Measurements from ENCODE around the gene TXK. TPM values are rescaled to one million over a fixed set of nuclear protein-coding genes. Genes with fewer than 3 reads are reported as not detected.

Gene TXK
- total RNA-seq, 6 experiments from 2014 or later = 0.62 to 2.5 (median 1.5) TPM

GRCh38 chr4:48127231-48127630 is 6.8 kb downstream of the TXK start:
- no peaks in the 10 kb centered on the region for H3K4me1 ChIP-seq
- H3K27me3 ChIP-seq = no peaks in the 10 kb centered on the region
- DNase-seq = no peak
- no peak overlapping the region for H3K27ac ChIP-seq
- ATAC-seq = no peak
- H3K4me3 ChIP-seq = no peak overlapping the region
- 9% methylated on average over 2 of the region's 3 CpGs for WGBS (ENCODE audit: insufficient coverage, low coverage, low lambda C conversion rate, missing lambda C conversion rate)
- TF ChIP-seq POLR2A (IDR thresholded peaks at IDR 0.05) (no peak), CTCF (IDR thresholded peaks at IDR 0.05) (no peak)
- H3K36me3 ChIP-seq = no peaks in the 10 kb centered on the region
- H3K9me3 ChIP-seq = no peaks in the 10 kb centered on the region
- intact Hi-C loops (cut with DNase I) = loop anchor here in 1 of 2 donors (10.0 kb wide), 1 partner anchor 148 kb away; no protein-coding TSS in a partner anchor

GRCh38 chr4:48126621-48127020 is 7.4 kb downstream of the TXK start:
- Histone ChIP-seq H3K27me3 (no peaks in the 10 kb centered on the region), H3K4me1 (no peaks in the 10 kb centered on the region), H3K27ac (no peak overlapping the region), H3K4me3 (no peak overlapping the region), H3K36me3 (no peaks in the 10 kb centered on the region), H3K9me3 (no peaks in the 10 kb centered on the region)
- intact Hi-C loops (cut with DNase I) = loop anchor here in 1 of 2 donors (10.0 kb wide), 1 partner anchor 148 kb away; no protein-coding TSS in a partner anchor
- WGBS (ENCODE audit: insufficient coverage, low coverage, low lambda C conversion rate, missing lambda C conversion rate) = 50% methylated on average over 1 of the region's 1 CpG
- TF ChIP-seq POLR2A (IDR thresholded peaks at IDR 0.05) (no peak), CTCF (IDR thresholded peaks at IDR 0.05) (no peak)
- ATAC-seq (no peak), DNase-seq (no peak)

- TF ChIP-seq CTCF (IDR thresholded peaks at IDR 0.05) = no peak
- no peak for TF ChIP-seq POLR2A (IDR thresholded peaks at IDR 0.05)
- ATAC-seq (no peak), DNase-seq (no peak)
- intact Hi-C loops (cut with DNase I) = loop anchor here in 1 of 2 donors (10.0 kb wide), 1 partner anchor 150 kb away; no protein-coding TSS in a partner anchor
- Histone ChIP-seq H3K36me3 (no peaks in the 10 kb centered on the region), H3K4me1 (no peaks in the 10 kb centered on the region), H3K27me3 (no peaks in the 10 kb centered on the region), H3K4me3 (no peak overlapping the region), H3K27ac (no peak overlapping the region), H3K9me3 (no peaks in the 10 kb centered on the region)
- WGBS (ENCODE audit: insufficient coverage, low coverage, low lambda C conversion rate, missing lambda C conversion rate) = 61% methylated on average over 2 of the region's 2 CpGs
Observed at GRCh38 chr4:48124870-48125269, 9.2 kb downstream of the TXK start.

- intact Hi-C loops (cut with DNase I) = loop anchor here in 1 of 2 donors (10.0 kb wide), 1 partner anchor 152 kb away; no protein-coding TSS in a partner anchor
- DNase-seq (no peak), ATAC-seq (no peak)
- H3K27ac ChIP-seq = no peak overlapping the region
- H3K4me1 ChIP-seq = no peaks in the 10 kb centered on the region
- no peaks in the 10 kb centered on the region for H3K36me3 ChIP-seq
- no peaks in the 10 kb centered on the region for H3K9me3 ChIP-seq
- H3K4me3 ChIP-seq = no peak overlapping the region
- TF ChIP-seq CTCF (IDR thresholded peaks at IDR 0.05) (no peak), POLR2A (IDR thresholded peaks at IDR 0.05) (no peak)
- WGBS (ENCODE audit: insufficient coverage, low coverage, low lambda C conversion rate, missing lambda C conversion rate) = 75% methylated on average over 1 of the region's 1 CpG
- H3K27me3 ChIP-seq = no peaks in the 10 kb centered on the region
Observed at GRCh38 chr4:48122756-48123155, 11.3 kb downstream of the TXK start.

Measured in right lobe of liver (tissue), 6 donors.